HepG2 (cell line): ENCODE data around the gene SRP68. TPM values are rescaled to one million over a fixed set of nuclear protein-coding genes. Genes with fewer than 3 reads are reported as not detected.

Experiments
- CENPT ChIP-seq: sonication (generic); formaldehyde crosslinking; IDR thresholded peaks from 2 replicates; pipeline ENCODE4 v1.8.0; 2022; ENCODE audit warnings: low read depth, mild to moderate bottlenecking, moderate library complexity, missing genetic modification reagents
- DNMT1 ChIP-seq: sonication (generic); formaldehyde crosslinking; IDR thresholded peaks from 2 replicates; pipeline ENCODE4 v1.5.1; 2020; ENCODE audit warnings: mild to moderate bottlenecking, missing genetic modification reagents
- DRAP1 ChIP-seq: IDR thresholded peaks from 2 replicates; pipeline ENCODE4 v1.6.1; 2016; ENCODE audit warnings: missing genetic modification reagents, missing compliant biosample characterization
- EEA1 ChIP-seq: sonication (generic); formaldehyde crosslinking; IDR thresholded peaks from 2 replicates; pipeline ENCODE4 v1.5.1; 2020; ENCODE audit warnings: mild to moderate bottlenecking, missing genetic modification reagents, borderline replicate concordance
- ETV5 ChIP-seq: IDR thresholded peaks from 2 replicates; pipeline ENCODE4 v1.6.1; 2018; ENCODE audit warnings: missing biosample characterization, missing genetic modification reagents, inconsistent platforms, borderline replicate concordance
- HOXA3 ChIP-seq: sonication (generic); formaldehyde crosslinking; IDR thresholded peaks from 2 replicates; pipeline ENCODE4 v1.5.0; 2020; ENCODE audit warnings: missing genetic modification reagents
- MBNL3 ChIP-seq: fragments of 250-450 bp; sonication (Bioruptor Pico); conservative IDR thresholded peaks from 2 replicates; pipeline ENCODE4 v1.8.0; 2022; ENCODE audit warnings: mild to moderate bottlenecking, inconsistent platforms
- MEF2D ChIP-seq: sonication (generic); formaldehyde crosslinking; IDR thresholded peaks from 2 replicates; pipeline ENCODE4 v1.5.1; 2020; ENCODE audit warnings: mild to moderate bottlenecking, missing genetic modification reagents
- NCOA2 ChIP-seq: sonication (generic); formaldehyde crosslinking; IDR thresholded peaks from 2 replicates; pipeline ENCODE4 v1.8.0; 2022; ENCODE audit warnings: inconsistent platforms
- PCBP2 ChIP-seq: fragments of 200-400 bp; formaldehyde crosslinking; optimal IDR thresholded peaks from 2 replicates; pipeline ENCODE3; 2018; ENCODE audit warnings: low read length, low read depth; ENCODE audit not compliant: poor library complexity, severe bottlenecking
- PRDM10 ChIP-seq: sonication (generic); formaldehyde crosslinking; IDR thresholded peaks from 2 replicates; pipeline ENCODE4 v1.4.0; 2020; ENCODE audit warnings: low read depth, missing genetic modification reagents
- SIN3A ChIP-seq: IDR thresholded peaks from 2 replicates; pipeline ENCODE4 v1.6.1; 2011; ENCODE audit warnings: low read depth, mild to moderate bottlenecking, control low read depth, low read length, borderline replicate concordance
- SNAPC5 ChIP-seq: sonication (generic); formaldehyde crosslinking; IDR thresholded peaks from 2 replicates; pipeline ENCODE4 v1.8.1; 2023; ENCODE audit warnings: mild to moderate bottlenecking, missing genetic modification reagents, borderline replicate concordance
- ZC3H13 ChIP-seq: sonication (generic); formaldehyde crosslinking; IDR thresholded peaks from 2 replicates; pipeline ENCODE4 v1.8.1; 2023; ENCODE audit warnings: mild to moderate bottlenecking, missing genetic modification reagents, moderate library complexity
- ZFYVE20 ChIP-seq: sonication (generic); formaldehyde crosslinking; IDR thresholded peaks from 2 replicates; pipeline ENCODE4 v1.8.0; 2023; ENCODE audit warnings: low read depth, mild to moderate bottlenecking, moderate library complexity, missing genetic modification reagents, borderline replicate concordance
- ZNF260 ChIP-seq: sonication (generic); formaldehyde crosslinking; IDR thresholded peaks from 2 replicates; pipeline ENCODE4 v1.4.0; 2020; ENCODE audit warnings: missing genetic modification reagents, low read depth, mild to moderate bottlenecking, borderline replicate concordance
- ZNF263 ChIP-seq: sonication (generic); formaldehyde crosslinking; IDR thresholded peaks from 2 replicates; pipeline ENCODE4 v1.4.0; 2020; ENCODE audit warnings: missing genetic modification reagents
- ZNF292 ChIP-seq: sonication (generic); formaldehyde crosslinking; IDR thresholded peaks from 2 replicates; pipeline ENCODE4 v1.8.1; 2022; ENCODE audit warnings: mild to moderate bottlenecking, low read depth, missing genetic modification reagents, borderline replicate concordance
- ZNF589 ChIP-seq: sonication (generic); formaldehyde crosslinking; conservative IDR thresholded peaks from 2 replicates; pipeline ENCODE4 v1.8.0; 2022; ENCODE audit warnings: mild to moderate bottlenecking, moderate library complexity, missing genetic modification reagents
- ZNF776 ChIP-seq: sonication (generic); formaldehyde crosslinking; IDR thresholded peaks from 2 replicates; pipeline ENCODE4 v1.4.0; 2020; ENCODE audit warnings: mild to moderate bottlenecking, missing genetic modification reagents
- ZNF781 ChIP-seq: sonication (generic); formaldehyde crosslinking; IDR thresholded peaks from 2 replicates; pipeline ENCODE4 v1.5.1; 2020; ENCODE audit warnings: borderline replicate concordance, mild to moderate bottlenecking, missing genetic modification reagents; ENCODE audit errors: not compliant biosample characterization
- ZNF878 ChIP-seq: sonication (generic); formaldehyde crosslinking; IDR thresholded peaks from 2 replicates; pipeline ENCODE4 v1.8.1; 2023; ENCODE audit warnings: mild to moderate bottlenecking, missing genetic modification reagents, moderate library complexity
- ZSCAN12 ChIP-seq: sonication (generic); formaldehyde crosslinking; IDR thresholded peaks from 2 replicates; pipeline ENCODE4 v1.9.0; 2021; ENCODE audit warnings: mild to moderate bottlenecking, missing genetic modification reagents
- polyA plus RNA-seq, 8 experiments: library from polyadenylated mRNA; depleted of rRNA in 3 of 8; stranded (reverse) in 7 of 8; unstranded in 1 of 8; fragments of >200 nt; fragmentation: Illumina TruSeq in 4 of 8; extraction: Trizol in 4 of 8; gene quantifications; 2 replicates each; pipeline versions ENCODE4 v1.2.1 to v1.2.3, GENCODE V29; 2011 to 2016; ENCODE audit warnings: low read depth in 4 of 8, missing spikeins in 1 of 8, mixed read lengths in 1 of 8; ENCODE audit not compliant: insufficient read depth in 1 of 8
- total RNA-seq, 5 experiments: library from RNA; depleted of rRNA; stranded (reverse); fragments of >200 nt; fragmentation: Illumina TruSeq; extraction: Trizol; gene quantifications; 2 replicates each; pipeline ENCODE4 v1.2.3, GENCODE V29; 2016; ENCODE audit warnings: low read depth in 1 of 5

SRP68 gene
- total and polyA plus RNA-seq, 2 of the 13 experiments (the other 11 are each of a cell fraction or from before 2014, with no cell fraction given): 39.8 to 74.3 TPM

- no peak for TF ChIP-seq ZNF589 (CRISPR knock-in tag)
- no peak; the same call in none of the 2 replicates for TF ChIP-seq ZNF263 (CRISPR knock-in tag)
- TF ChIP-seq EEA1 (CRISPR knock-in tag): peak; percentile 72; the same call in 1 of the 2 replicates
- no peak; the same call in 1 of the 2 replicates for TF ChIP-seq SIN3A
- peak; percentile 55 for TF ChIP-seq HOXA3 (CRISPR knock-in tag)
- TF ChIP-seq ZNF292: peak; percentile 91
- TF ChIP-seq MBNL3: no peak
- peak; percentile 56 for TF ChIP-seq PRDM10 (CRISPR knock-in tag)
- no peak for TF ChIP-seq ZNF260 (CRISPR knock-in tag)
- TF ChIP-seq ZNF781 (CRISPR knock-in tag): peak; percentile 49
- TF ChIP-seq ZSCAN12 (CRISPR knock-in tag): no peak
- TF ChIP-seq SNAPC5 (CRISPR knock-in tag): peak; percentile 85; the same call in 1 of the 2 replicates
- no peak for TF ChIP-seq ZNF878
- TF ChIP-seq ZC3H13 (CRISPR knock-in tag): peak; percentile 76; the same call in 1 of the 2 replicates
- no peak for TF ChIP-seq MEF2D
- no peak for TF ChIP-seq ZFYVE20
- TF ChIP-seq CENPT: no peak
- peak; percentile 80 for TF ChIP-seq DRAP1 (CRISPR knock-in tag)
- no peak for TF ChIP-seq PCBP2
- TF ChIP-seq ZNF776 (CRISPR knock-in tag): no peak; the same call in 1 of the 2 replicates
- TF ChIP-seq NCOA2 (CRISPR knock-in tag): peak; percentile 19; the same call in 1 of the 2 replicates
- no peak for TF ChIP-seq DNMT1 (CRISPR knock-in tag)
- TF ChIP-seq ETV5 (CRISPR knock-in tag): no peak
Observed at GRCh38 chr17:76027159-76027839, 45.0 kb downstream of the SRP68 start, which contains the start of gene EVPL (continued).
